IMR-90 (cell line): Measurements from ENCODE around the gene DIP2A. TPM values are rescaled to one million over a fixed set of nuclear protein-coding genes. Genes with fewer than 3 reads are reported as not detected.

Source experiments
- ATAC-seq: fragments of 200-7000 bp; cut with Tn5 transposase; 2 replicates; pipeline ENCODE4 v1.9.1; 2020; ENCODE audit warnings: low read depth, mild to moderate bottlenecking, moderate library complexity
- BruUV-seq: library from RNA; stranded (reverse); fragments of 400-500 nt; replicated peaks from 2 replicates; lab custom pipeline; 2021; lab: Mats Ljungman, UMichigan
- CTCF ChIA-PET: fragments of 300-600 bp; formaldehyde crosslinking; extraction: SDS; loops from one replicate; lab custom pipeline; 2021; ENCODE audit warnings: antibody characterized with exemption; lab: Yijun Ruan, JAX
- POLR2A ChIA-PET: fragments of 300-600 bp; sonication (Branson Sonifier 250); formaldehyde crosslinking; loops from one replicate; lab custom pipeline; 2022; ENCODE audit warnings: antibody characterized with exemption; ENCODE audit not compliant: unreplicated experiment; lab: Charles Lee
- DNase-seq: peaks from one replicate; pipeline ENCODE4 v3.0.0; 2013
- H2AFZ ChIP-seq: replicated peaks from 2 replicates; pipeline ENCODE3; 2013; ENCODE audit warnings: low read length, mild to moderate bottlenecking; ENCODE audit not compliant: poor library complexity
- H2AK5ac ChIP-seq: 2 replicates; pipeline ENCODE4 v1.6.1; 2013; ENCODE audit warnings: low read depth, low read length, inconsistent platforms
- H2AK9ac ChIP-seq: replicated peaks from 2 replicates; pipeline ENCODE3; 2013; ENCODE audit warnings: mild to moderate bottlenecking, low read depth, low read length, moderate library complexity; ENCODE audit not compliant: poor library complexity
- H2BK120ac ChIP-seq: 2 replicates; pipeline ENCODE4 v1.6.1; 2013; ENCODE audit warnings: low read depth, low read length, inconsistent platforms
- H2BK15ac ChIP-seq: 3 replicates; pipeline ENCODE4 v1.6.1; 2013; ENCODE audit warnings: low read depth, low read length, inconsistent platforms
- H2BK20ac ChIP-seq: 2 replicates; pipeline ENCODE4 v1.6.1; 2013; ENCODE audit warnings: low read depth, mild to moderate bottlenecking, inconsistent platforms, low read length, moderate library complexity
- H2BK5ac ChIP-seq: 2 replicates; pipeline ENCODE4 v1.6.1; 2013; ENCODE audit warnings: mild to moderate bottlenecking, low read depth, low read length, inconsistent platforms; ENCODE audit not compliant: poor library complexity, severe bottlenecking
- H3K14ac ChIP-seq: replicated peaks from 2 replicates; pipeline ENCODE4 v1.6.1; 2013; ENCODE audit warnings: low read depth, low read length, inconsistent platforms
- H3K18ac ChIP-seq: 2 replicates; pipeline ENCODE4 v1.6.1; 2013; ENCODE audit warnings: low read depth, low read length, control low read depth
- H3K23ac ChIP-seq: 2 replicates; pipeline ENCODE4 v1.6.1; 2013; ENCODE audit warnings: low read depth, low read length, inconsistent platforms
- H3K27ac ChIP-seq: 2 replicates; pipeline ENCODE4 v1.5.1; 2013; ENCODE audit warnings: mild to moderate bottlenecking, control low read depth, low read length; ENCODE audit not compliant: insufficient read depth
- H3K27me3 ChIP-seq: 2 replicates; pipeline ENCODE4 v1.6.1; 2013; ENCODE audit warnings: low read length; ENCODE audit not compliant: control insufficient read depth, insufficient read depth
- H3K36me3 ChIP-seq: 2 replicates; pipeline ENCODE4 v1.6.1; 2013; ENCODE audit warnings: low read length, mixed read lengths; ENCODE audit not compliant: control insufficient read depth, insufficient read depth
- H3K4ac ChIP-seq: 2 replicates; pipeline ENCODE4 v1.6.1; 2013; ENCODE audit warnings: low read depth, low read length, inconsistent platforms
- H3K4me1 ChIP-seq: 2 replicates; pipeline ENCODE4 v1.6.1; 2013; ENCODE audit warnings: low read length, mixed read lengths; ENCODE audit not compliant: control insufficient read depth, insufficient read depth
- H3K4me2 ChIP-seq: 2 replicates; pipeline ENCODE4 v1.6.1; 2013; ENCODE audit warnings: low read depth, mild to moderate bottlenecking, control low read depth, low read length, moderate library complexity
- H3K4me3 ChIP-seq: 2 replicates; pipeline ENCODE4 v1.5.1; 2013; ENCODE audit warnings: low read depth, mild to moderate bottlenecking, control low read depth, low read length, moderate library complexity; ENCODE audit not compliant: insufficient read depth
- H3K56ac ChIP-seq: 2 replicates; pipeline ENCODE4 v1.6.1; 2013; ENCODE audit warnings: low read length, inconsistent platforms; ENCODE audit not compliant: insufficient read depth; ENCODE audit errors: extremely low read depth
- H3K79me1 ChIP-seq, 2 experiments: 2 replicates each; pipeline ENCODE4 v1.6.1; 2013; ENCODE audit warnings: low read length in 2 of 2, inconsistent platforms in 1 of 2, low read depth in 1 of 2
- H3K9ac ChIP-seq: 2 replicates; pipeline ENCODE4 v1.6.1; 2013; ENCODE audit warnings: low read depth, low read length, control low read depth
- H3K9me1 ChIP-seq: 2 replicates; pipeline ENCODE4 v1.6.1; 2013; ENCODE audit warnings: low read length, inconsistent platforms; ENCODE audit not compliant: insufficient read depth
- H3K9me3 ChIP-seq: 2 replicates; pipeline ENCODE4 v1.6.1; 2013; ENCODE audit warnings: low read length; ENCODE audit not compliant: control insufficient read depth, insufficient read depth
- H4K20me1 ChIP-seq: 2 replicates; pipeline ENCODE4 v1.6.1; 2013; ENCODE audit warnings: low read length, inconsistent platforms; ENCODE audit not compliant: insufficient read depth
- H4K5ac ChIP-seq: 2 replicates; pipeline ENCODE4 v1.6.1; 2013; ENCODE audit warnings: mild to moderate bottlenecking, low read depth, low read length, control low read depth
- H4K8ac ChIP-seq, 2 experiments: 2 replicates each; pipeline ENCODE4 v1.6.1; 2013; ENCODE audit warnings: low read depth in 2 of 2, low read length in 2 of 2, control low read depth in 1 of 2, inconsistent platforms in 1 of 2
- H4K91ac ChIP-seq: 2 replicates; pipeline ENCODE4 v1.6.1; 2013; ENCODE audit warnings: low read depth, low read length, inconsistent platforms; ENCODE audit not compliant: insufficient read depth
- CEBPB ChIP-seq: IDR thresholded peaks from 2 replicates; pipeline ENCODE4 v1.6.1; 2012; ENCODE audit warnings: low read depth, low read length, improper control_type of control experiment
- FOS ChIP-seq: fragments of 150-350 bp; IDR thresholded peaks from 2 replicates; pipeline ENCODE4 v1.6.1; 2016; ENCODE audit warnings: low read depth, low read length
- SMC3 ChIP-seq: fragments of 150-350 bp; IDR thresholded peaks from 2 replicates; pipeline ENCODE4 v1.6.1; 2016; ENCODE audit warnings: low read depth, mild to moderate bottlenecking, antibody characterized with exemption, low read length, moderate library complexity
- WGBS, 2 experiments: methylation state at CpG; one replicate each; pipeline versions ENCODE4 v1.1.5 to v1.1.7; 2013; ENCODE audit warnings: missing lambda C conversion rate in 2 of 2; ENCODE audit not compliant: insufficient read length in 1 of 2; ENCODE audit errors: extremely low coverage in 2 of 2; 5-methylcytosine and 5-hydroxymethylcytosine counted together
- dilution Hi-C: fragments of 300-500 bp; cut with HindIII; formaldehyde crosslinking; loops from one replicate; pipeline ENCODE4 v1.14.3; 2018; ENCODE audit warnings: low sequenced_read_pairs; ENCODE audit not compliant: unreplicated experiment
- in situ Hi-C: fragments of 300-500 bp; cut with MboI; formaldehyde crosslinking; loops from 3 replicates; pipeline ENCODE4 v1.14.3; 2019; ENCODE audit warnings: low sequenced_read_pairs, inconsistent platforms, mixed read lengths
- intact Hi-C: fragments of 100-400 bp; cut with micrococcal nuclease; formaldehyde crosslinking; loops from 2 replicates; pipeline ENCODE4 v1.10.0; 2022
- polyA plus RNA-seq, 3 experiments: library from polyadenylated mRNA; depleted of rRNA; stranded (reverse); fragments of >200 nt; gene quantifications; 2 replicates each; pipeline ENCODE4 v1.2.3, GENCODE V29; 2012; ENCODE audit warnings: low replicate concordance in 1 of 3
- total RNA-seq: library from RNA; depleted of rRNA; stranded (reverse); fragments of >200 nt; gene quantifications from 2 replicates; pipeline ENCODE4 v1.2.3, GENCODE V29; 2012

Gene DIP2A
- total and polyA plus RNA-seq, 2 of the 4 experiments (the other 2 are of a cell fraction) = 17.9 to 24.3 TPM

DNA sequence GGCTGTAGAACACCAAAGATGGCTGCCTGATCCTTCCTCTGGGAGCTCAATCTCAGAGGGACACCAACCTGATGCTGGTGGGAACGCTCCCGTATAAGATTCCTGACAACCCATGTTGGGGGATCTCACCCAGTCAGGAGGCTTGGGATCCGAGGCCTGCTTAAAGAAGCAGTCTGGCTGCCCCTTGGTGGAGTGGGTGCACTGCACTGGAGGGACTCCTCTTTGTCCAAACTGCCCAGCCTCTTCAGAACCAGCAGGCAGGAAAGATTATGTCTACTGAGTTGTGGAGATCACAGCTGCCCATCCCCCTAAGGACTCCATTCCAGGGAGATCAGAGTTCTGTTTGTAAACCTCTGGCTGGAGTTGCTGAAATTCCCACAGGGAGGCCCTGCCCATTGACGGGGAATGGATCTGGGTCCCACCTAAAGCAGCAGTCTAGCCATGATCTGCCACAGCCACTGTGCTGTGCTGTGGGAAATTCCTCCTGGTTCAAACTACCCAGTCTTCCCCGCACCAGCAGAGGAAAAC lies 123.2 kb downstream of the DIP2A start:
- WGBS, 2 experiments = 100% methylated on average over 1 of the region's 5 CpGs; no CpG with 5 or more reads in 1 of the 2 experiments
- TF ChIP-seq FOS (no peak), CEBPB (no peak), SMC3 (no peak)
- no peak overlapping the region for H2AFZ ChIP-seq

More for the DNA sequence above, 123.2 kb downstream of the DIP2A start:
- H2BK5ac ChIP-seq = no peak overlapping the region
- H4K20me1 ChIP-seq = no peaks in the 10 kb centered on the region
- no peak overlapping the region for H2AK5ac ChIP-seq
- H3K79me1 ChIP-seq = no peaks in the 10 kb centered on the region; a peak in 1 of 4 replicates
- intact Hi-C loops = no loop called here
- H3K23ac ChIP-seq = no peak overlapping the region
- H3K9me1 ChIP-seq = no peaks in the 10 kb centered on the region
- H2BK15ac ChIP-seq = no peak overlapping the region
- H4K5ac ChIP-seq = no peak overlapping the region
- H4K8ac ChIP-seq = no peak overlapping the region
- ATAC-seq (no peak), DNase-seq (no peak)
- no peak overlapping the region for H3K27ac ChIP-seq
- H3K9me3 ChIP-seq = peaks cover 25% of the 10 kb centered on the region
- H3K4me2 ChIP-seq = no peak overlapping the region
- ChIA-PET POLR2A (no interaction called here), CTCF (no interaction called here)
- no TSS peak for BruUV-seq
- dilution Hi-C loops = no loop called here
- in situ Hi-C loops = no loop called here
- H2BK120ac ChIP-seq = no peak overlapping the region
- H3K14ac ChIP-seq = no peak overlapping the region
- no peak overlapping the region for H3K4ac ChIP-seq
- no peak overlapping the region for H3K4me3 ChIP-seq
- peaks cover 11% of the 10 kb centered on the region for H3K36me3 ChIP-seq
- no peak overlapping the region for H2BK20ac ChIP-seq
- H3K18ac ChIP-seq = no peak overlapping the region
- H3K56ac ChIP-seq = no peak overlapping the region
- no peaks in the 10 kb centered on the region for H3K27me3 ChIP-seq
- no peak overlapping the region for H3K9ac ChIP-seq
- H2AK9ac ChIP-seq = no peak overlapping the region
- H4K91ac ChIP-seq = no peak overlapping the region
- no peaks in the 10 kb centered on the region for H3K4me1 ChIP-seq
